GM10266 (cell line): Measurements from ENCODE around the gene BMP10.

Source experiments
- DNase-seq: peaks from one replicate; pipeline ENCODE4 v3.0.0; 2012; ENCODE audit errors: extremely low spot score
- TF ChIP-seq, protein P1 (sequence below): IDR thresholded peaks from 2 replicates; pipeline ENCODE4 v1.5.1; 2012; ENCODE audit warnings: mild to moderate bottlenecking, low read depth; ENCODE audit not compliant: control insufficient read depth, insufficient read depth; ENCODE audit errors: missing control alignments

BMP10 gene

DNA sequence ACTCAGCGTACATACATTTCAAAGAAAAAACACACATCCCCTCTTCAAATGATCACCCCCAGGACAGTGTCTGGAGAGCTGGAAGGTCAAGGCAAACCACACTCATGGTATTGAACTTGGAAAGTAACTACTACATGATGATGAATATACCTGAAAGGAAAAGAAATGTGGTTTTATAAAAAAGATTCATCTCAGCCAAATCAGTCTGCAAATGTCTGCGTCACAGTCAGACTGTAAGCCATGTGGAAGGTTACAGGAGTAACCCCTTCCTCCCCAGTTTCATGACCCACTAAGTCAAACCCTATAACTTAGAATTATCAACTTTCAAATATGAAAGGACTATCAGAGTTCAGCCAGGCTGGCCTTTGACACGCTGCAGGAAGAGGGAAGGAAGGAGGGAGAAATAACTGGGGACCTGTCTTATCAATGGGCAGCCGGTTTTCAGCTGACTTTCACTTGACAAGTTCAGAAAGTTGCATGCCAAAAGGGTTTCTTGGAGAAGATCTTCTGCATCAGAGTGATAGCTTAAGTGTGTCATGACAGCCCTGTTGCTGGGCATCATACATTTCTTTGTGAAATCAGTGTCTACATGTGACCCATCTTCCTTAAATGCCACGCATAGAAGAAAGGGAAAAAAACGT lies 7.0 kb upstream of the BMP10 start:
- no peak for DNase-seq
- TF ChIP-seq, protein P1, sequence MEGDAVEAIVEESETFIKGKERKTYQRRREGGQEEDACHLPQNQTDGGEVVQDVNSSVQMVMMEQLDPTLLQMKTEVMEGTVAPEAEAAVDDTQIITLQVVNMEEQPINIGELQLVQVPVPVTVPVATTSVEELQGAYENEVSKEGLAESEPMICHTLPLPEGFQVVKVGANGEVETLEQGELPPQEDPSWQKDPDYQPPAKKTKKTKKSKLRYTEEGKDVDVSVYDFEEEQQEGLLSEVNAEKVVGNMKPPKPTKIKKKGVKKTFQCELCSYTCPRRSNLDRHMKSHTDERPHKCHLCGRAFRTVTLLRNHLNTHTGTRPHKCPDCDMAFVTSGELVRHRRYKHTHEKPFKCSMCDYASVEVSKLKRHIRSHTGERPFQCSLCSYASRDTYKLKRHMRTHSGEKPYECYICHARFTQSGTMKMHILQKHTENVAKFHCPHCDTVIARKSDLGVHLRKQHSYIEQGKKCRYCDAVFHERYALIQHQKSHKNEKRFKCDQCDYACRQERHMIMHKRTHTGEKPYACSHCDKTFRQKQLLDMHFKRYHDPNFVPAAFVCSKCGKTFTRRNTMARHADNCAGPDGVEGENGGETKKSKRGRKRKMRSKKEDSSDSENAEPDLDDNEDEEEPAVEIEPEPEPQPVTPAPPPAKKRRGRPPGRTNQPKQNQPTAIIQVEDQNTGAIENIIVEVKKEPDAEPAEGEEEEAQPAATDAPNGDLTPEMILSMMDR, result no peak

- DNase-seq, result no peak
- TF ChIP-seq, protein P1, result no peak
These were observed 6.0 kb upstream of the BMP10 start for GRCh38 chr2:68877079-68877772.

DNA sequence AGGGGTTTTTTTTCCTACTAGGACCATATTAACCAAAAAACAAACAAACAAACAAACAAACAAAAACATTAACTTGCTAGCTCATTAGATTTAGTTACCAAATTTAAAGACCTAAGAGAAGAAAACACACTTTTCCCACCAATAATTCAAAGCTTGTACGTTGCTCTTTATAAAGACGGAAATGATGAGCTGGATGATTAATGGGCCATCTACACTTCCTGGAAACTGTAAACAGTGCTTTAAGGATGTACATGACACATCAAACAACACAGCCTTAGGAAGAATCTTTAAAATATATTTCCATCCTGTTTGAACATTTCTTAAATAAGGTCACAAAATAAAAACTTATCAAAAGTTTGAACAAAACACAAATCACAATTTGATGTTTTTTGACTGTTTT lies 982 bp downstream of the BMP10 start:
- no peak for DNase-seq
- TF ChIP-seq, protein P1, result no peak

- TF ChIP-seq, protein P1, result no peak
- no peak for DNase-seq
These were observed 6.1 kb downstream of the BMP10 start for GRCh38 chr2:68865108-68865507.

- TF ChIP-seq, protein P1, result no peak
- no peak for DNase-seq
These were observed 7.2 kb downstream of the BMP10 start for GRCh38 chr2:68863996-68864395.

DNA sequence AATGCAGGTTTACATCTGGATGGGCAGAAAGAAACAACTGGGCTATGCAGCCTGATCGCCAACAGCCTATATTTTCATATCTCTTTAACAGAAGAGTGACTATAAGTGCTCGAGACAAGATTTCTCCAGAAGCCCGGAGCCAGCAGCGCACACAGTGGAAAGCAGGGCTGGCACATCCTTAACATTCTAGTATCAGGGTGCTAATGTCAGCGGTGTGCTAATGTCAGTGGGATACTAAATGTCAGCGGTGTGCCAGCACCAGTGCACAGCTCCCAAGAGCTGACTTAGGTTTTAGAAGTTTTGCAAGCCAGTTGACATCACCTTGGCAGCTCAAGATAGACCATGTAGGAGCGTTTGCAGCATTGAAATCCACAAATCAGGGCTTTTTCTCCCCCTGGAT lies 8.3 kb downstream of the BMP10 start:
- TF ChIP-seq, protein P1, result no peak
- no peak for DNase-seq

GRCh38 chr2:68861330-68861729 lies 9.9 kb downstream of the BMP10 start:
- no peak for DNase-seq
- TF ChIP-seq, protein P1, result no peak
